SKM-1 (cell line): Measurements from ENCODE around the gene APPL2.

Source experiments
- DNase-seq: peaks from one replicate; lab custom pipeline; 2025; ENCODE audit not compliant: unreplicated experiment; lab: John Stamatoyannopoulos, UW

The APPL2 gene

GRCh38 chr12:105223352-105223845, 12.6 kb downstream of the APPL2 start:
- no peak for DNase-seq

GRCh38 chr12:105222726-105223351, 13.1 kb downstream of the APPL2 start:
- DNase-seq = no peak

DNA sequence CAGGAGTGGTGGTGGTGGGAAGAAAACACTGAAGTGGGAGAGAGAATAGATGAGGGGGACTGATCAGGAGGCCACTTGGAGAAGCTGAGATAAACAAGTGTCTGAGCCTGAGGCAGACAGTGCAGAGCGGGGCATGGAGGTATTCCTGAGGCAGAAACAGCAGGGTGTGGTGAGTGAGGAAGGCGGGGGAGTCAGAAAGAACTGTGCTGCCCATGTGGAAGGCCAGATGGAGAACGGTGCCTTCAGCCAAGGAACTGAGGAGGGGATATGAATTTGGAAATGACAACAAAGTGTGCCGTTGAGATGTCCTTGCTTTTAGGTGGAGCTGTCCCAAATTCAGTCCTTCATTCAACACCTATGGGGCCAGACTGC, 13.7 kb downstream of the APPL2 start:
- no peak for DNase-seq

- DNase-seq = no peak
These were observed 14.2 kb downstream of the APPL2 start for GRCh38 chr12:105221583-105222283.

DNA sequence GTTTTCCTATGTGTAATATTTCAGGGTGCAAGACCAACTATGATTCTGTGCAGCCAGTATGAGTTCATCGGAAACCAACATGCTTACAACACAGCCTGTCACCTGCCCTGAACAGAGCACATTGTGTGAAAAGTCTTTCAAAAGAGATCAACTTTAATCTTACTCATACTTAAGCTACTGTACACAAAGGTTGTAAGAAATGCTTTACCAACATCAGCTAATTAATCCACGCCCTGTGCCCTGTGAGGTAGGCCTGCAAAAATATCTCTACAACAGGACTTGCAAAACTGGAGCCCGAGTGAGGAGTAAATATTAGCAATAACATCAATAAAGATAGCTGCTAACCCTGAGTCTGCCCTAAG, 15.1 kb downstream of the APPL2 start:
- no peak for DNase-seq

- DNase-seq = no peak
These were observed 15.6 kb downstream of the APPL2 start for GRCh38 chr12:105220150-105220928.

GRCh38 chr12:105219261-105220028, 16.5 kb downstream of the APPL2 start:
- DNase-seq = no peak

DNA sequence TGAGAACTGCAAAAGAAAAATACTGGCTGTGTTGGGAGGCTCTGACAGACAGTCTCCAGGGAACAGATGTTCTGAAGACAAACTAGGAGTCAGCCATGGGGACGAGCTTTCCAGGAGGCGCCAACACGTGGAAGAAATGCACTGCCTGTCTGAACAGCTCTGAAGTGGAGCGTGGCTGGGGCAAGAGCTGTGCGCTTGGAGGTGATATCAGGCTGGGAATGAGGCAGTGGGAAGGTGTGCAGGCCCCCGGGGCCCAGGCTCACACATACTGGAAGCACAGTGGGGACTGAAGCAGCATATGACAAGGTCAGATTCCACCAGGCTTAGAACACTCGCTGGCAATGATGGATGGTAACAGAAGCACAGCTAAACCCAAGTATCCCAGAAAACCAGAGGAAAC, 17.5 kb downstream of the APPL2 start:
- DNase-seq = no peak

- no peak for DNase-seq
These were observed 21.2 kb downstream of the APPL2 start for GRCh38 chr12:105214670-105215375.

GRCh38 chr12:105214148-105214547, 21.8 kb downstream of the APPL2 start:
- DNase-seq = no peak

GRCh38 chr12:105212438-105212837, 23.5 kb downstream of the APPL2 start:
- DNase-seq = no peak

GRCh38 chr12:105209091-105209490, 26.9 kb downstream of the APPL2 start:
- no peak for DNase-seq

GRCh38 chr12:105206686-105207374, 29.1 kb downstream of the APPL2 start:
- no peak for DNase-seq

GRCh38 chr12:105205322-105206048, 30.5 kb downstream of the APPL2 start:
- DNase-seq = no peak

DNA sequence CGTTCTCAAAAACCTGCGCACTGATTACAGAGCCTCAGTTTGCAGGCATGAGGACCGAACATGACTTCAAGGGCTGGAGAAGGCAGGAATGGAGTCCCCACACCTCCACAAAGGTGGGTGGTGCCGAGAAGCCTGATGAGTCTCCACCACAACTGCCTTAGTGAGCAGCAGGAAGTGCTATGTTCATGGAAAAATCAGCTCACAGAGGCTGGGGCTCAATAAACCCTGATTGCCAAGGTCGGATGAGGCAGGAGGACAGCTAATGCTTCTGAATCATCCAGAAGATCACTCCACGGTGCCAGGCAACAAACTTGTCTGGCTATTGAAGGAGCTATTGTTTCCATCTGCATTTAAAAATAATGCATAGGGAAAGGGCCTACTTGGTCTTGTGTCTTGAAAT, 31.1 kb downstream of the APPL2 start:
- DNase-seq = no peak

- DNase-seq = no peak
These were observed 31.8 kb downstream of the APPL2 start for GRCh38 chr12:105204127-105204526.

- no peak for DNase-seq
These were observed 33.8 kb downstream of the APPL2 start for GRCh38 chr12:105202202-105202601.

GRCh38 chr12:105201299-105201698, 34.7 kb downstream of the APPL2 start:
- DNase-seq = no peak

DNA sequence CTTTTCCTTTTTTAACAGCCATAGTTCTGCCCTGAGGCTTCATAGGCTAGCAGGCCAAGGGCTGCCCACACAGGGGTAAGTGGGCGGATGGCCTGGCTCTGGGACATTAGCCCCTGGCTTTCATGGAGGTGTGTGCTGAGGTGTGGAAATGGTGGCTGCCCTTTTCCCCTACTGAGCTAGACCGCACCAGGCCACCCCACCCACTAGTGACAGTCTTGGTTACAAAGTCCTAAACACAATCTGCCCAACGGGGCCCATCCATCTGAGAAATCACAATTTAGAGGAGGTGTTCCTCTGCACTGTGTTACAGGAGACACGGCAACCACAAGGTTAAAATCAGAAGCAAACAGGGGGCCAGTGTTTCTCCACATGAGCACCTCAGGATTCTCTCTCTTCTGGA, 35.6 kb downstream of the APPL2 start:
- DNase-seq = no peak
